WTC11 (cell line): ENCODE data around the gene SFTPD. TPM values are rescaled to one million over a fixed set of nuclear protein-coding genes. Genes with fewer than 3 reads are reported as not detected.
"Not testable (repeated sequence)": the region's sequence is repeated elsewhere in the genome, so short reads cannot be mapped to it uniquely, and the experiment has no call there.

ENCODE experiments used
- ATAC-seq: fragments of 200-7000 bp; cut with Tn5 transposase; 2 replicates; pipeline ENCODE4 v1.10.0; 2021; ENCODE audit warnings: mild to moderate bottlenecking, moderate library complexity
- CTCF ChIA-PET: fragments of 300-600 bp; sonication (Branson Sonifier 250); formaldehyde crosslinking; loops from one replicate; lab custom pipeline; 2021; ENCODE audit warnings: antibody characterized with exemption; lab: Charles Lee
- POLR2A ChIA-PET: fragments of 350-600 bp; sonication (Branson Sonifier 250); formaldehyde crosslinking; loops from one replicate; lab custom pipeline; 2021; ENCODE audit warnings: antibody characterized with exemption; lab: Charles Lee
- DNase-seq: peaks from one replicate; pipeline ENCODE4 v3.0.0; 2021; ENCODE audit warnings: low spot score
- H3K27ac Mint-ChIP-seq: 2 replicates; pipeline ENCODE4 v1.8.0; 2021; ENCODE audit warnings: mixed read lengths
- H3K27me3 Mint-ChIP-seq: 2 replicates; pipeline ENCODE4 v1.8.0; 2021; ENCODE audit warnings: low read depth, mild to moderate bottlenecking, moderate library complexity, mixed read lengths
- H3K36me3 Mint-ChIP-seq: 2 replicates; pipeline ENCODE4 v1.8.0; 2021; ENCODE audit warnings: mixed read lengths
- H3K4me1 Mint-ChIP-seq: 2 replicates; pipeline ENCODE4 v1.8.0; 2022; ENCODE audit warnings: mixed read lengths
- H3K4me3 Mint-ChIP-seq: 2 replicates; pipeline ENCODE4 v1.8.0; 2021; ENCODE audit warnings: mild to moderate bottlenecking, moderate library complexity, mixed read lengths
- H3K9me3 Mint-ChIP-seq: 2 replicates; pipeline ENCODE4 v1.8.0; 2021; ENCODE audit warnings: mixed read lengths
- ATF3 ChIP-seq: sonication (generic); formaldehyde crosslinking; conservative IDR thresholded peaks from 2 replicates; pipeline ENCODE4 v1.8.1; 2022; ENCODE audit warnings: mild to moderate bottlenecking, missing genetic modification reagents
- EMX1 ChIP-seq: fragments of 250-450 bp; sonication (Bioruptor Pico); IDR thresholded peaks from 2 replicates; pipeline ENCODE4 v1.8.0; 2021; ENCODE audit warnings: mild to moderate bottlenecking
- ETV6 ChIP-seq: sonication (generic); formaldehyde crosslinking; IDR thresholded peaks from 2 replicates; pipeline ENCODE4 v1.8.1; 2022; ENCODE audit warnings: mild to moderate bottlenecking, missing genetic modification reagents
- GABPB1 ChIP-seq: sonication (generic); formaldehyde crosslinking; IDR thresholded peaks from 2 replicates; pipeline ENCODE4 v1.8.1; 2023; ENCODE audit warnings: mild to moderate bottlenecking, missing genetic modification reagents
- GTF2I ChIP-seq: fragments of 250-450 bp; sonication (Bioruptor Pico); conservative IDR thresholded peaks from 2 replicates; pipeline ENCODE4 v1.4.0; 2021; ENCODE audit warnings: mild to moderate bottlenecking
- MAX ChIP-seq: sonication (generic); formaldehyde crosslinking; IDR thresholded peaks from 2 replicates; pipeline ENCODE4 v1.8.0; 2022; ENCODE audit warnings: mild to moderate bottlenecking, missing genetic modification reagents
- NFATC4 ChIP-seq: fragments of 250-450 bp; sonication (Bioruptor Pico); IDR thresholded peaks from 2 replicates; pipeline ENCODE4 v1.9.0; 2021; ENCODE audit warnings: mild to moderate bottlenecking
- NFE2L1 ChIP-seq: sonication (generic); formaldehyde crosslinking; IDR thresholded peaks from 2 replicates; pipeline ENCODE4 v1.8.1; 2023; ENCODE audit warnings: missing genetic modification reagents
- NR1H2 ChIP-seq: sonication (generic); formaldehyde crosslinking; IDR thresholded peaks from 2 replicates; pipeline ENCODE4 v1.9.0; 2021; ENCODE audit warnings: mild to moderate bottlenecking, moderate library complexity, missing genetic modification reagents
- OVOL2 ChIP-seq: fragments of 250-450 bp; sonication (Bioruptor Pico); IDR thresholded peaks from 2 replicates; pipeline ENCODE4 v1.9.0; 2021; ENCODE audit warnings: mild to moderate bottlenecking, borderline replicate concordance
- STAT6 ChIP-seq: sonication (generic); formaldehyde crosslinking; conservative IDR thresholded peaks from 2 replicates; pipeline ENCODE4 v1.8.1; 2023; ENCODE audit warnings: mild to moderate bottlenecking, low read depth, missing genetic modification reagents, moderate library complexity
- TP53 ChIP-seq: sonication (generic); formaldehyde crosslinking; IDR thresholded peaks from 2 replicates; pipeline ENCODE4 v1.8.1; 2023; ENCODE audit warnings: mild to moderate bottlenecking, missing genetic modification reagents
- ZNF138 ChIP-seq: sonication (generic); formaldehyde crosslinking; conservative IDR thresholded peaks from 2 replicates; pipeline ENCODE4 v1.8.1; 2022; ENCODE audit warnings: mild to moderate bottlenecking, moderate library complexity, missing genetic modification reagents
- ZNF232 ChIP-seq: sonication (generic); formaldehyde crosslinking; IDR thresholded peaks from 2 replicates; pipeline ENCODE4 v1.8.0; 2022; ENCODE audit warnings: mild to moderate bottlenecking, missing genetic modification reagents
- ZNF317 ChIP-seq: sonication (generic); formaldehyde crosslinking; IDR thresholded peaks from 2 replicates; pipeline ENCODE4 v1.8.1; 2023; ENCODE audit warnings: low read depth, mild to moderate bottlenecking, moderate library complexity, missing genetic modification reagents, borderline replicate concordance
- ZNF396 ChIP-seq: fragments of 250-450 bp; sonication (Bioruptor Pico); IDR thresholded peaks from 2 replicates; pipeline ENCODE4 v1.8.0; 2021; ENCODE audit warnings: mild to moderate bottlenecking, moderate library complexity, borderline replicate concordance
- total RNA-seq: library from RNA; stranded (reverse); gene quantifications from 3 replicates; pipeline ENCODE4 v1.2.3, GENCODE V29; 2021
- TF ChIP-seq, protein P1 (sequence below): sonication (generic); formaldehyde crosslinking; IDR thresholded peaks from 2 replicates; pipeline ENCODE4 v1.8.1; 2023; ENCODE audit warnings: mild to moderate bottlenecking, missing genetic modification reagents
- TF ChIP-seq, protein P2 (sequence below): sonication (generic); formaldehyde crosslinking; IDR thresholded peaks from 2 replicates; pipeline ENCODE4 v1.8.1; 2023; ENCODE audit warnings: mild to moderate bottlenecking, missing genetic modification reagents, moderate library complexity
- TF ChIP-seq, protein P3 (sequence below): fragments of 250-450 bp; sonication (Bioruptor Pico); IDR thresholded peaks from 2 replicates; pipeline ENCODE4 v1.9.0; 2021; ENCODE audit warnings: moderate library complexity, mild to moderate bottlenecking, inconsistent platforms, borderline replicate concordance
- TF ChIP-seq, protein P4 (sequence below): fragments of 250-450 bp; sonication (Bioruptor Pico); IDR thresholded peaks from 2 replicates; pipeline ENCODE4 v2.1.2; 2022; ENCODE audit warnings: mild to moderate bottlenecking, moderate library complexity
- TF ChIP-seq, protein P5 (sequence below): fragments of 250-450 bp; sonication (Bioruptor Pico); IDR thresholded peaks from 2 replicates; pipeline ENCODE4 v1.8.0; 2021; ENCODE audit warnings: mild to moderate bottlenecking
- TF ChIP-seq, protein P6 (sequence below): fragments of 200-600 bp; IDR thresholded peaks from 2 replicates; pipeline ENCODE4 v1.8.0; 2022; ENCODE audit warnings: antibody characterized with exemption

SFTPD gene
- total RNA-seq, 1 experiment from 2014 or later: 0.66 TPM

DNA sequence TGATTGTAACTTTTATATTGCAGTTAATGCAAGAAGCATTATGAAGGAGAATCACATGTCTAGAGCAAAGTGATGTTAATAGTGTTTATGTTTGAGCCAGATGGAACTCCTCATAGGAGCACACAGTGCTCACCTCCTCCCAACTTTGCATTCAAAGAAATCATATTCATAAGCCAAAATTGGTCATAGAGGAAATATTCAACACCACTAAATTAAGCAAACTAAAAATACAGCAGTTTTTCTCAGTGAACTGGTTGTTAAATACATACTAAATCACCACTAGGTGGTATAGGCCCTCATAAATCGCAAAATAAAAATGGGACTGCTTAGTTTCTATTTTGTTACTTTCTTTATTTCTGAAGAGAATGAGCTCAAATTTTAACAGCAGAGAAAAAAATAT, 34.4 kb downstream of the SFTPD start:
- CTCF ChIA-PET, ATAC-seq, POLR2A ChIA-PET, H3K4me1 Mint-ChIP-seq, H3K27ac Mint-ChIP-seq, H3K36me3 Mint-ChIP-seq, H3K9me3 Mint-ChIP-seq, H3K4me3 Mint-ChIP-seq, DNase-seq, H3K27me3 Mint-ChIP-seq: not testable (repeated sequence)

- ATAC-seq (no peak), DNase-seq (no peak)
- H3K4me1 Mint-ChIP-seq: no peaks in the 10 kb centered on the region
- H3K27ac Mint-ChIP-seq: no peak overlapping the region
- CTCF ChIA-PET: no interaction called here
- no peaks in the 10 kb centered on the region for H3K9me3 Mint-ChIP-seq
- no peaks in the 10 kb centered on the region for H3K36me3 Mint-ChIP-seq
- POLR2A ChIA-PET: no interaction called here
- H3K27me3 Mint-ChIP-seq: peaks cover 2% of the 10 kb centered on the region; the same call in 1 of the 2 replicates
- no peak overlapping the region for H3K4me3 Mint-ChIP-seq
- TF ChIP-seq ZNF396 (no peak), ATF3 (no peak), ZNF138 (CRISPR knock-in tag) (no peak), GABPB1 (no peak), NFATC4 (CRISPR knock-in tag) (no peak), STAT6 (CRISPR knock-in tag) (no peak), ZNF317 (CRISPR knock-in tag) (no peak), NR1H2 (CRISPR knock-in tag) (no peak), TP53 (no peak), OVOL2 (CRISPR knock-in tag) (no peak)
- TF ChIP-seq, protein P1, sequence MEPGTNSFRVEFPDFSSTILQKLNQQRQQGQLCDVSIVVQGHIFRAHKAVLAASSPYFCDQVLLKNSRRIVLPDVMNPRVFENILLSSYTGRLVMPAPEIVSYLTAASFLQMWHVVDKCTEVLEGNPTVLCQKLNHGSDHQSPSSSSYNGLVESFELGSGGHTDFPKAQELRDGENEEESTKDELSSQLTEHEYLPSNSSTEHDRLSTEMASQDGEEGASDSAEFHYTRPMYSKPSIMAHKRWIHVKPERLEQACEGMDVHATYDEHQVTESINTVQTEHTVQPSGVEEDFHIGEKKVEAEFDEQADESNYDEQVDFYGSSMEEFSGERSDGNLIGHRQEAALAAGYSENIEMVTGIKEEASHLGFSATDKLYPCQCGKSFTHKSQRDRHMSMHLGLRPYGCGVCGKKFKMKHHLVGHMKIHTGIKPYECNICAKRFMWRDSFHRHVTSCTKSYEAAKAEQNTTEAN (CRISPR knock-in tag): no peak
- TF ChIP-seq, protein P2, sequence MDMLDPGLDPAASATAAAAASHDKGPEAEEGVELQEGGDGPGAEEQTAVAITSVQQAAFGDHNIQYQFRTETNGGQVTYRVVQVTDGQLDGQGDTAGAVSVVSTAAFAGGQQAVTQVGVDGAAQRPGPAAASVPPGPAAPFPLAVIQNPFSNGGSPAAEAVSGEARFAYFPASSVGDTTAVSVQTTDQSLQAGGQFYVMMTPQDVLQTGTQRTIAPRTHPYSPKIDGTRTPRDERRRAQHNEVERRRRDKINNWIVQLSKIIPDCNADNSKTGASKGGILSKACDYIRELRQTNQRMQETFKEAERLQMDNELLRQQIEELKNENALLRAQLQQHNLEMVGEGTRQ (CRISPR knock-in tag): no peak
- TF ChIP-seq, protein P3, sequence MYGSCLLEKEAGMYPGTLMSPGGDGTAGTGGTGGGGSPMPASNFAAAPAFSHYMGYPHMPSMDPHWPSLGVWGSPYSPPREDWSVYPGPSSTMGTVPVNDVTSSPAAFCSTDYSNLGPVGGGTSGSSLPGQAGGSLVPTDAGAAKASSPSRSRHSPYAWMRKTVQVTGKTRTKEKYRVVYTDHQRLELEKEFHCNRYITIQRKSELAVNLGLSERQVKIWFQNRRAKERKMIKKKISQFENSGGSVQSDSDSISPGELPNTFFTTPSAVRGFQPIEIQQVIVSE (CRISPR knock-in tag): no peak
- TF ChIP-seq, protein P4, sequence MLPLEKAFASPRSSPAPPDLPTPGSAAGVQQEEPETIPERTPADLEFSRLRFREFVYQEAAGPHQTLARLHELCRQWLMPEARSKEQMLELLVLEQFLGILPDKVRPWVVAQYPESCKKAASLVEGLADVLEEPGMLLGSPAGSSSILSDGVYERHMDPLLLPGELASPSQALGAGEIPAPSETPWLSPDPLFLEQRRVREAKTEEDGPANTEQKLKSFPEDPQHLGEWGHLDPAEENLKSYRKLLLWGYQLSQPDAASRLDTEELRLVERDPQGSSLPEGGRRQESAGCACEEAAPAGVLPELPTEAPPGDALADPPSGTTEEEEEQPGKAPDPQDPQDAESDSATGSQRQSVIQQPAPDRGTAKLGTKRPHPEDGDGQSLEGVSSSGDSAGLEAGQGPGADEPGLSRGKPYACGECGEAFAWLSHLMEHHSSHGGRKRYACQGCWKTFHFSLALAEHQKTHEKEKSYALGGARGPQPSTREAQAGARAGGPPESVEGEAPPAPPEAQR (CRISPR knock-in tag): no peak
Observed at GRCh38 chr10:79910836-79911235, 38.1 kb downstream of the SFTPD start.

DNA sequence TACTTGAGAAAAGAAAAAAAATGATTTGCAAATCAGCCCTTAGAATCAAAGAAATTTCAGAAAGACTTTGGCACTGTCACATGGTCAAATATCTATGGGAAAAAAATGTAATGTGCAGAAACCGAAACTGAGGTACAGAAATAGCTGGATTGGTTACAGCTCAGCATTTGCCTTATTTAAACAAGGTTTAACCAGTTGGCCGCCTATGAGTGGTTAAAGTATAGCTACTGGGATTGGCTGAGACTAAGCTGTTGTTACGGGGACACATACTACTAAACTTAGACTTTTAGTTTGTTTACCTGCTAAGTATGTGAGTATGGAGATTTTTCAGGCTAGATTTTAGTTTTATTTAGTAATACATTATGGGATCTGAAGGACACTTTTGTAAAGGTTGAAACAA, 38.6 kb downstream of the SFTPD start:
- ATAC-seq (no peak), DNase-seq (no peak)
- H3K27ac Mint-ChIP-seq: no peak overlapping the region
- no peak overlapping the region for H3K4me3 Mint-ChIP-seq
- ChIA-PET POLR2A (no interaction called here), CTCF (no interaction called here)
- peaks cover 7% of the 10 kb centered on the region for H3K27me3 Mint-ChIP-seq
- H3K36me3 Mint-ChIP-seq: no peaks in the 10 kb centered on the region
- no peaks in the 10 kb centered on the region for H3K9me3 Mint-ChIP-seq
- H3K4me1 Mint-ChIP-seq: peaks cover 2% of the 10 kb centered on the region; the same call in 1 of the 2 replicates
- TF ChIP-seq ZNF232: no peak
- TF ChIP-seq ZNF138 (CRISPR knock-in tag): no peak
- TF ChIP-seq, protein P2 (CRISPR knock-in tag): no peak
- TF ChIP-seq, protein P5, sequence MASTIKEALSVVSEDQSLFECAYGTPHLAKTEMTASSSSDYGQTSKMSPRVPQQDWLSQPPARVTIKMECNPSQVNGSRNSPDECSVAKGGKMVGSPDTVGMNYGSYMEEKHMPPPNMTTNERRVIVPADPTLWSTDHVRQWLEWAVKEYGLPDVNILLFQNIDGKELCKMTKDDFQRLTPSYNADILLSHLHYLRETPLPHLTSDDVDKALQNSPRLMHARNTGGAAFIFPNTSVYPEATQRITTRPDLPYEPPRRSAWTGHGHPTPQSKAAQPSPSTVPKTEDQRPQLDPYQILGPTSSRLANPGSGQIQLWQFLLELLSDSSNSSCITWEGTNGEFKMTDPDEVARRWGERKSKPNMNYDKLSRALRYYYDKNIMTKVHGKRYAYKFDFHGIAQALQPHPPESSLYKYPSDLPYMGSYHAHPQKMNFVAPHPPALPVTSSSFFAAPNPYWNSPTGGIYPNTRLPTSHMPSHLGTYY (CRISPR knock-in tag): no peak
- TF ChIP-seq GTF2I (CRISPR knock-in tag): no peak
- no peak for TF ChIP-seq ETV6 (CRISPR knock-in tag)
- no peak for TF ChIP-seq EMX1 (CRISPR knock-in tag)
- TF ChIP-seq MAX (CRISPR knock-in tag): no peak
- no peak for TF ChIP-seq NFE2L1
- TF ChIP-seq, protein P6, sequence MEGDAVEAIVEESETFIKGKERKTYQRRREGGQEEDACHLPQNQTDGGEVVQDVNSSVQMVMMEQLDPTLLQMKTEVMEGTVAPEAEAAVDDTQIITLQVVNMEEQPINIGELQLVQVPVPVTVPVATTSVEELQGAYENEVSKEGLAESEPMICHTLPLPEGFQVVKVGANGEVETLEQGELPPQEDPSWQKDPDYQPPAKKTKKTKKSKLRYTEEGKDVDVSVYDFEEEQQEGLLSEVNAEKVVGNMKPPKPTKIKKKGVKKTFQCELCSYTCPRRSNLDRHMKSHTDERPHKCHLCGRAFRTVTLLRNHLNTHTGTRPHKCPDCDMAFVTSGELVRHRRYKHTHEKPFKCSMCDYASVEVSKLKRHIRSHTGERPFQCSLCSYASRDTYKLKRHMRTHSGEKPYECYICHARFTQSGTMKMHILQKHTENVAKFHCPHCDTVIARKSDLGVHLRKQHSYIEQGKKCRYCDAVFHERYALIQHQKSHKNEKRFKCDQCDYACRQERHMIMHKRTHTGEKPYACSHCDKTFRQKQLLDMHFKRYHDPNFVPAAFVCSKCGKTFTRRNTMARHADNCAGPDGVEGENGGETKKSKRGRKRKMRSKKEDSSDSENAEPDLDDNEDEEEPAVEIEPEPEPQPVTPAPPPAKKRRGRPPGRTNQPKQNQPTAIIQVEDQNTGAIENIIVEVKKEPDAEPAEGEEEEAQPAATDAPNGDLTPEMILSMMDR: no peak
